Lung (tissue), 12 donors: ENCODE results near the gene ENHO. TPM values are rescaled to one million over a fixed set of nuclear protein-coding genes. Genes with fewer than 3 reads are reported as not detected.

Experiments
- ATAC-seq: fragments of 200-7000 bp; cut with Tn5 transposase; one replicate; pipeline ENCODE4 v1.9.1; 2020; ENCODE audit warnings: moderate number of reproducible peaks; ENCODE audit not compliant: insufficient read depth, low FRiP score
- DNase-seq, 3 donors: peaks; one replicate each; pipeline ENCODE4 v3.0.0-alpha.2; 2013 to 2017
- H3K27ac ChIP-seq, 2 donors: one replicate each; pipeline ENCODE4 v1.5.1; 2013; ENCODE audit warnings: mild to moderate bottlenecking in 2 of 2, moderate library complexity in 2 of 2, control low read depth in 1 of 2, inconsistent platforms in 1 of 2, low read depth in 1 of 2, low read length in 1 of 2
- H3K27me3 ChIP-seq, 3 donors: one replicate each; pipeline ENCODE4 v1.5.1; 2013; ENCODE audit warnings: low read length in 2 of 3; ENCODE audit not compliant: control insufficient read depth in 3 of 3, insufficient read depth in 3 of 3
- H3K36me3 ChIP-seq, 4 donors: one replicate each; pipeline ENCODE4 v1.5.1; 2013; ENCODE audit warnings: low read length in 4 of 4, mild to moderate bottlenecking in 1 of 4, moderate library complexity in 1 of 4; ENCODE audit not compliant: control insufficient read depth in 4 of 4, insufficient read depth in 4 of 4
- H3K4me1 ChIP-seq, 5 donors: one replicate each; pipeline ENCODE4 v1.5.1; 2013; ENCODE audit warnings: low read length in 5 of 5, mild to moderate bottlenecking in 2 of 5, moderate library complexity in 1 of 5; ENCODE audit not compliant: control insufficient read depth in 5 of 5, insufficient read depth in 5 of 5
- H3K4me3 ChIP-seq: one replicate; pipeline ENCODE4 v1.5.1; 2013; ENCODE audit warnings: mild to moderate bottlenecking, control low read depth, moderate library complexity
- H3K9ac ChIP-seq, 2 donors: one replicate each; pipeline ENCODE4 v1.5.1; 2013; ENCODE audit warnings: low read length in 2 of 2, control low read depth in 1 of 2; ENCODE audit not compliant: insufficient read depth in 1 of 2
- H3K9me3 ChIP-seq, 4 donors: one replicate each; pipeline ENCODE4 v1.5.1; 2013; ENCODE audit warnings: low read length in 3 of 4, mild to moderate bottlenecking in 1 of 4, moderate library complexity in 1 of 4; ENCODE audit not compliant: control insufficient read depth in 4 of 4, insufficient read depth in 3 of 4
- CTCF ChIP-seq: IDR thresholded peaks from 2 replicates; pipeline ENCODE4 v1.5.1; 2012; ENCODE audit warnings: mild to moderate bottlenecking; ENCODE audit errors: control extremely low read depth, extremely low read depth
- WGBS, 2 donors: extraction: QIAGEN DNeasy Blood & Tissue Kit; methylation state at CpG; one replicate each; pipeline ENCODE4 v1.1.7; 2013; 5-methylcytosine and 5-hydroxymethylcytosine counted together
- polyA plus RNA-seq, 2 donors: library from polyadenylated mRNA; stranded (reverse); fragments of 200-250 nt; gene quantifications; one replicate each; pipeline ENCODE4 v1.2.1, GENCODE V29; 2013
- total RNA-seq, 2 donors: library from RNA; depleted of rRNA in 1 of 2; stranded (reverse); fragments of >200 nt in 1 of 2; gene quantifications; one replicate each; pipeline ENCODE4 v1.2.1, GENCODE V29; 2014 to 2021
- donor health status: control.
- donor health status: control.
- donor health status: Bipolar disorder and iron deficiency.
- donor health status: healthy.
- donor health status: DM: yes; HTN: yes; CAD: no.

Gene ENHO
- total and polyA plus RNA-seq, 4 donors, result 0.29 to 1.4 (median 0.70) TPM

GRCh38 chr9:34553511-34554021 is 30.8 kb upstream of the ENHO start:
- Histone ChIP-seq H3K4me1 (peaks cover 0 to 15% (median 9%) of the 10 kb centered on the region in 5 donors), H3K27ac (no peak overlapping the region), H3K4me3 (no peak overlapping the region), H3K27me3 (peaks cover 0 to 15% (median 0%) of the 10 kb centered on the region in 3 donors), H3K9me3 (no peaks in the 10 kb centered on the region), H3K36me3 (peaks cover 0 to 12% (median 3%) of the 10 kb centered on the region in 4 donors), H3K9ac (no peak overlapping the region)
- no peak for ATAC-seq
- DNase-seq, result no peak
- WGBS, 2 donors, result 83 to 86% methylated on average over 18 of the region's 18 CpGs
- no peak for TF ChIP-seq CTCF

- TF ChIP-seq CTCF, result no peak
- peaks cover 0 to 12% (median 3%) of the 10 kb centered on the region in 4 donors for H3K36me3 ChIP-seq
- no peak for ATAC-seq
- no peak overlapping the region for H3K9ac ChIP-seq
- 84 to 89% methylated on average over 2 of the region's 2 CpGs for WGBS, 2 donors
- peaks cover 0 to 18% (median 9%) of the 10 kb centered on the region in 5 donors for H3K4me1 ChIP-seq
- no peak overlapping the region for H3K27ac ChIP-seq
- H3K9me3 ChIP-seq, result no peaks in the 10 kb centered on the region
- no peak overlapping the region for H3K4me3 ChIP-seq
- H3K27me3 ChIP-seq, result peaks cover 0 to 15% (median 0%) of the 10 kb centered on the region in 3 donors
- no peak for DNase-seq
Observed at GRCh38 chr9:34552986-34553385, 30.2 kb upstream of the ENHO start.

- WGBS, 2 donors, result 89 to 95% methylated on average over 13 of the region's 13 CpGs
- H3K27me3 ChIP-seq, result peaks cover 0 to 14% (median 0%) of the 10 kb centered on the region in 3 donors
- no peak for TF ChIP-seq CTCF
- H3K27ac ChIP-seq, result no peak overlapping the region
- peaks cover 0 to 21% (median 9%) of the 10 kb centered on the region in 5 donors for H3K4me1 ChIP-seq
- no peaks in the 10 kb centered on the region for H3K9me3 ChIP-seq
- H3K4me3 ChIP-seq, result no peak overlapping the region
- ATAC-seq, result no peak
- no peak overlapping the region for H3K9ac ChIP-seq
- no peak for DNase-seq
- peaks cover 0 to 11% (median 3%) of the 10 kb centered on the region in 4 donors for H3K36me3 ChIP-seq
Observed at GRCh38 chr9:34552606-34552981, 29.8 kb upstream of the ENHO start.
